ENCODE results near the gene STAB2. TPM values are rescaled to one million over a fixed set of nuclear protein-coding genes. Genes with fewer than 3 reads are reported as not detected.

The STAB2 gene
- total RNA-seq, 1 donor from 2014 or later = 0.29 TPM

- no peak for DNase-seq (ENCODE audit: low spot score)
Observed at GRCh38 chr12:103743788-103744187, 156.7 kb downstream of the STAB2 start.

GRCh38 chr12:103745962-103746361 is 158.9 kb downstream of the STAB2 start:
- DNase-seq (ENCODE audit: low spot score) = no peak

GRCh38 chr12:103748002-103748401 is 160.9 kb downstream of the STAB2 start:
- DNase-seq (ENCODE audit: low spot score) = no peak

- no peak for DNase-seq (ENCODE audit: low spot score)
Observed at GRCh38 chr12:103748875-103749274, 161.8 kb downstream of the STAB2 start.

GRCh38 chr12:103751171-103751570 is 164.1 kb downstream of the STAB2 start:
- DNase-seq (ENCODE audit: low spot score) = no peak

GRCh38 chr12:103751600-103751999 is 164.5 kb downstream of the STAB2 start:
- no peak for DNase-seq (ENCODE audit: low spot score)

- no peak for DNase-seq (ENCODE audit: low spot score)
Observed at GRCh38 chr12:103755425-103755824, 168.4 kb downstream of the STAB2 start.

- no peak for DNase-seq (ENCODE audit: low spot score)
Observed at GRCh38 chr12:103756443-103756842, 169.4 kb downstream of the STAB2 start.

- DNase-seq (ENCODE audit: low spot score) = no peak
Observed at GRCh38 chr12:103757248-103757647, 170.2 kb downstream of the STAB2 start.

GRCh38 chr12:103758310-103759089 is 171.4 kb downstream of the STAB2 start:
- DNase-seq (ENCODE audit: low spot score) = no peak

GRCh38 chr12:103762473-103762872 is 175.4 kb downstream of the STAB2 start:
- DNase-seq (ENCODE audit: low spot score) = no peak

- no peak for DNase-seq (ENCODE audit: low spot score)
Observed at GRCh38 chr12:103765322-103765721, 178.2 kb downstream of the STAB2 start.

- DNase-seq (ENCODE audit: low spot score) = no peak
Observed at GRCh38 chr12:103766028-103766427, 179.0 kb downstream of the STAB2 start.

- DNase-seq (ENCODE audit: low spot score) = no peak
Observed at GRCh38 chr12:103768467-103769123, 181.5 kb downstream of the STAB2 start.

- DNase-seq (ENCODE audit: low spot score) = no peak
Observed at GRCh38 chr12:103769240-103769945, 182.3 kb downstream of the STAB2 start.

- DNase-seq (ENCODE audit: low spot score) = no peak
Observed at GRCh38 chr12:103771466-103771865, 184.4 kb downstream of the STAB2 start.

GRCh38 chr12:103772367-103773108 is 185.5 kb downstream of the STAB2 start:
- DNase-seq (ENCODE audit: low spot score) = no peak

GRCh38 chr12:103773109-103773910 is 186.2 kb downstream of the STAB2 start:
- no peak for DNase-seq (ENCODE audit: low spot score)

GRCh38 chr12:103774977-103775560 is 188.0 kb downstream of the STAB2 start:
- DNase-seq (ENCODE audit: low spot score) = no peak

- no peak for DNase-seq (ENCODE audit: low spot score)
Observed at GRCh38 chr12:103778781-103779180, 191.7 kb downstream of the STAB2 start.

Measured in ureter (tissue), 1 donor.